Colon (tissue), 2 donors: Measurements from ENCODE around the gene CMTM7.

Experiments
- FAIRE-seq: peaks from 2 replicates; lab custom pipeline; 2012; peaks lifted over from hg19 to GRCh38; lab: Jason Lieb, UNC
- donor health status: control.
- donor health status: control.

Gene CMTM7

DNA sequence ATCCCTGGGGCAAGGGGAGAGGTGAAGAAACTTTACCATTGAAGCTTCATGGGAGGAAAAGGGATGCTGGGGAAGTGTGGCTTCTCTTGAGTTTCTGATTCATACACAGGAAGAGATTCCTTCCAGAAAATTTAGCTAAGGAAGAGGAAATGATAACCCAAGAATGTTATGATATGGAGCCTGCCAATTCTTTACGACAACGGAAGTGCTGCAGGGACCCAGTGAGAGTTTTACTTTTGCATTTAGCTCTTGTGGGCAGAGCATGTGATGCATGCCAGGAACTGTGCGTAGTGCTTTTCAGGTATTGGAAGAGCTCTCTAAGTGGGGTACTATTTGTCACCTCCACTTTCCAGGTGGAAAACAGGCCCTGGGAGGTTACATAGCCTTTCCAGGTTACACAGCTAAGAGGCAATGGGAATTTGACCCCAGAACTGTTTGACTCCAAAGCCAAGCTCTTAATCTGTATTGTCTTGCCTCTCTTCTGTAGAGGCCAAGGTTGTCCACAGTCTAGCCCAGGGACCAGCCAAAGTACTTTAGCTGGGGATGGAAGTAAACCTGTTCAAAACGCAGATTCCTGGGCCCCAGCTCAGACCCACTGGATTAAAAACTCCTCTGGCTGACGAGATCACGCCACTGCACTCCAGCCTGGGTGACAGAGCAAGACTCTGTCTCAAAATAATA lies 23.0 kb downstream of the CMTM7 start:
- FAIRE-seq: no peak

DNA sequence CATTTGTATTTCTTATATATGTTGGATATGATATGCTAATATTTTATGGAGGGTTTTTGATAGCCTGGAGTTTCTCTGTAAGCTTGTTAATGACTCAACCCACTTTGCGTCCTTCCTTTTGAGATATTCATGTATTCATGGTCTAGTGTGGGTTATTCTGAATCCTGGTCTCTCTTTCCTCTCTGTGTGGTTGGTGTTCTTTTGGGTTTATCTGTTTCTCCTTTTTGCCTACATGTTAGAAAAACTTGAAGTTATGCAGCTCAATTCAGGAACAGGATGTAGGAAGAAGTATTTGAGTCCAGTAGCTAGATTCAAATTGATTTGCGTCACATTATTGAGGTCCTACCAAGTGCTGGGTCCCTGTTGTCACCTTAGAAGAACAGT lies 28.1 kb downstream of the CMTM7 start:
- FAIRE-seq: no peak

DNA sequence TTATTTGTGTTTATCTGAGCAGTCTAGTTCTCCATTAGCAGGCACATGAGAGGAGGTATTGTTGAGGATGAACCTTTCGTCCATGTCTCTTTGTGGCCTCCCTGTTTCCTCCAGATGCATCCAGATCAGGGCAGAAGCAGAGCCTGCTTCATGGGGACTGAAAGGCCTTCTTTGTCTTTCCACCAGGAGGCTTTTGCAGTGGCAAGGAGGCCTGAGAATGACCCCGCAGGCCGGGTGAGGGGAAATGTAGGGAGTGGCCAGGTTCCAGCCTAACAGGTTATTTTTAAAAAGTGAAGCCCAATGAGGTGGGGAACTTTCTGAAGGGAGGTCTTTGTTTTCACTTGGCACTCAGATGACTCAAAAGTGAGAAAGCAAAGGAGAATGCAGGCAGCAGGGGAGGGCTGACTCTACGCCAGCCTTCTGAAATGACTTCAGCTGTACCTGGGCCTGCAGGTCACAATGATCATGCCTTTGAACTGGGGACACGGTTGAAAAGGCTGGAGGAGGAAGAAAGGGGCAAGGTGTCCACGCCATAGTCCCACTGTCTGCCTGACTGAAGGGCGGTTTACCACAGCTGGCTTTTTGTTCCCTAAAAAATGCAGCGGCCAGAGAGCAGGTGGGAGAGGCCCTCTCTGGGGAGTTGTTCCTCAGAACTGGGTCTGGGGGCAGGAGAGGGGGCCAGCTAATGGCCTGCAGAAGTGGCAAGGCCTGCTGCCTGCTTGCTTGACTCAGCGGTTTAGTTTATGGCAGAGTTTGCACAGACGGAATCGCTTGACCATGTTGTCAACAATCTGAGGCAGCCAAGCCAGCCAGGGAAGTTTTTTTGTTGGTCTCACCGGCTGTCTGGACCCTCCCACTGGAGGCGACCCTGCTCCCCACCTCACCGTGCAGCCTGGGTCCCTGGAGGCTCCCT lies 28.7 kb downstream of the CMTM7 start:
- FAIRE-seq: no peak

DNA sequence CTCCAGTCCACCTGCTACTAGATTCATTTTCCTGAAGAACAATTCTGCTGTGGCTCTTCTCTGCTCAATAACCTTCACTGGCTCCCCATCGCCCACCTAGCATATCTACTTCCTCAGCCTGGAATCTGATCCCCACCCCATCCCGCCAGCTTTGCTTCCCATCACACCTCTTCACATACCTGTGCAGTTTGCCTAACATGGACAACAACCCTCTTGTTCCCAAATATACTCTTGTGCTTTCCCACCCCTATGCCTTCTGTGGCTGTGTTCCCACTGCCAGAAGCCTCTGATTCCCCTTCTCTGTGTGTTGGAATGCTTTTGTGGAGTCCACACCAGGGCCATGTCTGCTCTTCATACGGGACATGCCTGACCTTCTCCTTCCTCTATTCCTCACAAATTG lies 29.5 kb downstream of the CMTM7 start:
- no peak for FAIRE-seq

DNA sequence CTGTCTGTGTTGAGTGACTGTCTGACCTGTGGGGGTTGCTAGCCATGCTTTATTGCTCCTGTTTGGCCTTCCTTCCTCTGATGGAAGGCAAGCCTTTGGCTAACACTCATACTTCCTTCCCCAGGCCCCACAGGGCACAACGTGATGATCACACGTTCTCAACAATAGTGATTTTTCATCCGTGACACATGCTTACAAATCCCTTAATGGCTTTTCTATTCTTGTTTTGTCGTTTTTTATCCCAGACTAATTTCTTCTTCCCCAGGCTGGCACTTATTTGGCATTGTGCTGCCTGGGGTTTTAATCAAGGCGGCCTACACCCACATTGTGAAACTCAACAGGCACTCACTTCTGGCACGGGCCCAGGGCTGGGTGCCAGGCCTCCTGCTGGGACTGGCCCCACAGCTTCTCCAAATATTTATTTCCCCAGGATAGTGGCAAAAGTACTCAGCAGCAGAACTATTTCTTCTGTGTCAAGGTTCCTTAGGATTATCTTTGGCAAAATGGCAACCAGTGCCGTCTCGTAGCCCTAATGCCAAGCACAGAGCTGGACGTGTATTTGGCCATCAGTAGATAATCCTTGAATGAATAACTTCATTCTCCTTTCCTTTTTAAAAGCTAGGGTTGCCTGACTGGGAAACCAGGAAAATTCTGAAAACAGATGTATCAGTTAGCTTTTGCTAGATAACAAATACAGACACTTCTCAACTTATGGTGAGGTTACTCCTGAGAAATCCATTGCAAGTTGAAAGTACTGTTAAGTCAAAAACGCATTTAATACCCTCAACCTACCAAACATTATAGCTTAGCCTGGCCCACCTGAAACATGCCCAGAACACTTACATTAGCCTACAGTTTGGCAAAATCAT lies 30.6 kb downstream of the CMTM7 start:
- FAIRE-seq: no peak

DNA sequence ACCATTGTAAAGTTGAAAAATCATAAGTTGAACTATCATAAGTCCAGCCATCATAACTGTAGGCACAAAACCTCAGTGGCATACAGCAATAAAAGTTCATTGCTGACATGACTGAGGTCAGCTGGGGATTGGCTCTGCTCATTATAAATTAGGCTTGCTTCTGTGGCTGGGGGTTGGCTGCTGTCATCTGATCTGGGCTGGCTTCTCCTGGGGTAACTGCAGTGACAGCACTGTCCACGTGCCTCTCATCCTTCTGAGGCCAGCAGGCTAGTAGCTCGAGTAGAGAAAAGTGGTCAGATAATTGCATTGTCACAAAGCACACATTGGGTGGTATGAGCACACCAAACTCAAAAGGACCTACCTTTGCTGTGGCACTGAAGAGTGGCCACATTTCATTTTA lies 31.3 kb downstream of the CMTM7 start:
- no peak for FAIRE-seq

DNA sequence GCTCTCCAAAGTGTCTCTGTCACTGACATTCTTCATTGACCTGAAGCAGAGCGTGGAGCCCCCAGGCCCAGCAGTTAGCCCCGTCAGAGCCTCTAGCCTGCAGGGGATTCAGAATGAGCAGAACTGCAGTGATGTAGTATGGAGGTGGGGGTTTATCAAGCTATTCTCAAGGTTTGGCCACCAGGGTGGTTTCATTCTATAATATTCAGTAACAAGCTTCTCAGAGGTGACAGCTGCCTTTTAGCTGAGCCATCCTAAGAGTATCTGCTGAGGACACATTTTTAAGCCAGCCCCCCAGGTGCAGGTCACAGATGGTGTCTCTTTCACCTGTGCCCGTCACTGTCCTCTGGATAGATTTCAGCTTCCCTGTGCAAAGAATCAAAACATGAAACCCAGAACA lies 31.9 kb downstream of the CMTM7 start:
- no peak for FAIRE-seq

DNA sequence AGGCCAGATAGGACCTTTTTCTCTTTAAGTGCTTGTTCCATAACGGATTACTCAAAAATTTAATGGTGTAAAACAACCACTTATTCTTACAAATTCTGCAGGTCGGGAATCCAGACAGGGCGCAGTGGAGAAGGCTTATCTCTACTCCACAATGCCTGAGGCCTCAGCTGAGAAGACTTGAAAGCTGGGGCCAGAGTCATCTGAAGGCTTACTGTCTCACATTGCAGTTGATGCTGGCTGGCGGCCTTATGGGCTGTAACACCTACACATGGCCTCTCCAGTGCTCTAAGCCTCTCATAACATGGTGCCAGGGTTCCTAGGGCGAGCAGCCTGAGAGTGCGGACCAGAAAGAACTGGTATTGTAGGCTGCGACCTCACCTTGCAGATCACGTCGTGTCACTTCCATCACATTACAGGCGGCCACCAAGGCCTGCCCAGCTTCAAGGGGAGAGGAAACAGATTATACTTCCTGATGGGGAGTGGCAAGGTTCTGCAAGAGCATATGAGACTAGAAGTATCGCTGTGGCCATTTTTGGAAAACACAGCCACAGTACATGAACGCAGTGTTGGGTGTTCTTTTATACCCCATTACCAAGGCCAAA lies 32.4 kb downstream of the CMTM7 start:
- FAIRE-seq: no peak

DNA sequence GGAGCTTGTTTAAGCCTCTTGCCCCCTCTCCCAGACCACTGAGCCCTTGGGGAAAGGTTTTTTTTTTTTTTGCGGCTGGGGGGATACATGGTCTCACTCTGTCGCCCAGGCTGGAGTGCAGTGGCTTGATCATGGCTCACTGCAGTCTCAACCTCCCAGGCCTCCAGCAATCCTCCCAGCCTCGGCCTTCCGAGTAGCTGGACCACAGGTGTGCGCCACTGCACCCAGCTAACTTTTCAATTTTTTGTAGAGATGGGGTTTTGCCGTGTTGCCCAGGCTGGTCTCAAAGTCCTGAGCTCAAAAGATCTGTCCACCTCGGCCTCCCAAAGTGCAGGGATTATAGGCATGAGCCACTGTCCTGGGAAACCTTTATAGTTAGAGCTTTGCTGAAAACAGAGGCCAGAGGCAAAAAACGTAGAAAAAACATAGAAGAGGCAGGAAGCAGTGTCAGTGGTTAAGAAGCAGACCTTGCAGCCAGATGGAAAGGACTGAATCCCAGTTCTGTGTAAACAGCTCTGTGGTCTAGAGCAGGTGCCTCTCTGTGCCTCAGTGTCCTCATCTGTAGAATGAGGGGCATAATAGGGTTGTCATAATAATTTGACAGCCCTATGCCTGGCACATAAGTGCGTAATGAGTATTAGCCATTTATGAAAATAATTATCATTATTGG lies 33.1 kb downstream of the CMTM7 start:
- FAIRE-seq: no peak

DNA sequence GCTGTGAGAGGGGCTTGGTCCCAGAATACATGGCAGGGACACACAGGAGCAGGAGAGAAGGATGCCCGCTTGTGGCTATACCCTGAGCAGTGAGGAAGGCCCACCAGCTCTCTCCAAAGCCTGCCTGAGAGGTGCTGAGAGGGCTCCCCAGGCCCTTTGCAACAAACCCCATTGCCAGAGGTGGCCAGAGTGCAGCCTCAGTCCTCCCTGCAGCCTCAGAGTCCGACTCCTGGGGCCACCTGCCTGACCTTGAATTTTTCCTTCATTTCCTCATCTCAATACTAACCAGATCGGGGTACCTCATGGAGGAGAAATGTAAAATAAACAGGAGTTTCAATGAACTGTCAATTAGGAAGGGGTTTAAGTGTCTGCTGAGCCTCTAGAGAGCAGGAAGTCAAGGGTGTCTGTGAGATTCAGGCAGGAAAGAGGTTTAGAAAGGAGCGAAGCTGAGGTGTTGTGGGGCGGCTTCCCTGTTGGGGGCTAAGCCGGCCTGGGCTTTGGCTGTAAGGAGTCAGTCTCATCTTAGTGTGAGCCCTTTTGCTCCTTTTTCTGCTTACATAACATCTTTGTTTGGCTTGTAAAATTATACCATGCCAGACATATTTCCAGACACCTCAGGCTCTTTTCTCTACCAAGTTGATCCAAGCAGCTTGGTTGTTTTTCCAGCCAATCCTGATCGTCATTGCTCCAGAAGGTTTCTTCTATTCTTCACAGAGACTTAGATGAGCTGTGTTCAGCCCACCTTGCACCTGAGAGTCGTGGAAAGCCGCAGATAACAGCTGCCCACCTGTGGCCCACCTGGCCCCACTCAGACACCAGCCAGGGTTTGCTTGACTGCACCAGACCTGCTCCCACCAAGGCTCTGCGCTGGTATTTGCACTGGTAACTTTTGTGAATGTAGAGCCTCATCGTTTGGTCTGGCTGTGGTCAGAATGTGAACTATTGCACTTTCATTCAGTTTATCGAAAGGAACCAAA lies 36.7 kb downstream of the CMTM7 start:
- no peak for FAIRE-seq

DNA sequence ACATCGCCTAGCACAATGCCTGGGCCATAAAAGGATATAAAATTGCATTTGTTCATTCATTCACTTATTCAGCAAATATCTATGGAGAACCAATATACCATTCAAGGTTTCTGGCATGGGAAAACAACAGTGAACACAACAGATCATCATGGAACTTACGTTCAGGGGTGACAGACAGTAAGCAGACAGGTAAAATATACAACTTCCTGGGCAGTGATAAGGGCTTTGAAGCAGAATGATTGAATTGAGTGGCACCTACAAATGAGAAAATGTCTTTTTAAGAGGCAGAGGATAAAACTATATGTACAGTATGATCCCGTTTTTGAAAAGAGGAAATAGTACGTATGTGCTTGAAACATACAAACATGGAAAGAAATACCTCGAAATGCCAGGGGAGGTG lies 39.2 kb downstream of the CMTM7 start:
- no peak for FAIRE-seq

DNA sequence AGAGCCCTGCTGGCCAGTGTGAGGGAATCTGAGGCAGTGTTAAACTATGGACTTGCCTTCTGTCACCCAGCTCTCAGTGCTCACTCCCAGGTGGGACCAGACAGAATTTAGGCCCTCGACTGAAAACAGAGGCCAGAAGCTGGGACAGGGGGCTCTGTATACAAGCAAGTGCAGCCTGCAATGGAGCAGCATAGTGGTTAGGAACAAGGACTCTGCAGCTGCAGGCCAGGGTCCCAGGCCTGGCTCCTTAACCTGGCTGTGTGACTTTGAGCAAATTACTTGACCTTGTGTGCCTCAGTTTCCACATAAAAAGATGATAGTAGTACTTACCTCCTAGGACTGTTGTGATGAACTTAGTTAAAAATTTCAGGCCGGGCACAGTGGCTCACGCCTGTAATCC lies 39.8 kb downstream of the CMTM7 start:
- no peak for FAIRE-seq

DNA sequence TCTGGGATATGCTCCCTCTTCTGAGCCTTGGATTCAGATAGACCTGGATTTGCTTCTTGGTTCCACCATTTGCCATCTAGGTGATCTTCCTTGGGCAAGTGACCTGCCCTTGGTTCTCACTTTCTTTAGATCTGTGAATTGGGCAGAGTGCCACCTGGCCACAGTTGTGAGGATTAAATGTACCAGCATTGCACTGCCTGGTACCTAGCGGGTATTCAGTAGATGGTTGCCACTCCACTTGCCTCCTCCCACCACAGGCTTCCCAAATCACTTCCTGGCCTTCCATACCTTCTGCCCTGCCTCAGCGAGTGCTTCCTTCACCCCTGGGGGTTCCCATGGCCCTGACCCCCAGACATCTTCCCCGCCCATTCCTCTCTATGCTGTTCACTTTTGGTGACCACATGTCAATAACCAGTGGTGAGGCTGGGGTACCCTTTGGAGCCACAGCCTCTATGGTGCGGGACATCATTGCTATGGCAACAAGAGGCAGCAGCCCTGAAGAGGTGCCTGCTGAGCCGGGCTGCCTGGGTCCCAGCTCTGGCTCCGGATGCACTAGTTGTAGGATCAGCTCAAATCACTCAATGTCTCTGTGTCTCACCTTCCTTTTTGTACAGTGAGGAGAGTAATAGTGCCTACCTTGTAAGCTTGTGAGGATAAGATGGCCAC lies 40.5 kb downstream of the CMTM7 start:
- FAIRE-seq: no peak

DNA sequence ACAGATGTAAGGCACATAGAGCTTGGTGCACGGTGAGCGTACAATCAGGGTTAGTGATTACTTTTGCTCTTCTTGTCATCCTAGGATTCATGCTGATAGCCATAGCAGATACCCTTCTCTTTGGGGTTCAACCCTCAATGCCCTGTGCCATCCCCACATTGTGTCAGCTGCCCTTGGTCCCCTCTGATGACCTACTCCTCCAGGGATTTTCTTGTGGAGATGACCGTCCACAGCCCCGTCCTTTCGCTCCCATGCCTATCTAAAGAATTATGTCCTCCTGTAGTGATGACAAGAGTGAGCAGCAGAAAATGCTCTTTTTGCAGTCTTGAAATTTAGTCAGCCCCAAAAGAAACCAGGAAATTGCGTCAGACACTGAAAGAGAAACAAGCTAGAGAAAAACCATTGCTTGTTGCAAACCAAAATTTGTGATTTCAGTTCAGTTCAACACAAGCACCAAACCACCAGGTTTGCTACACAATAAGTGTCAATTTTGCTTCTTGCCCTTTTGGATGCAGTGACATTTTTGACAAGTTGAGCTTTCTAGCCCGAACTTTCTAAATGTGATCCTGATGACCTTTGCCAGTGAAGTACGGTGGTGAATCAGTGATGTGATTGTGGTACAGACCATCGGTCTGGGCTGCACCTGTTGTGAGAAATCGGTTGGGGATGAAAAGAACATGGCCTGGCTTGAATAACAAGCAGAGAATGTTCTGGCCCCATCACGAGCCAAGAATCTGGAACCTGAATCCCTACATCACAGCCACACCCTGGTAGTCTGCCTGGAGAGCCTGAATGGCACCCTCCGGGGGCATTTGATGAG lies 41.3 kb downstream of the CMTM7 start:
- no peak for FAIRE-seq

DNA sequence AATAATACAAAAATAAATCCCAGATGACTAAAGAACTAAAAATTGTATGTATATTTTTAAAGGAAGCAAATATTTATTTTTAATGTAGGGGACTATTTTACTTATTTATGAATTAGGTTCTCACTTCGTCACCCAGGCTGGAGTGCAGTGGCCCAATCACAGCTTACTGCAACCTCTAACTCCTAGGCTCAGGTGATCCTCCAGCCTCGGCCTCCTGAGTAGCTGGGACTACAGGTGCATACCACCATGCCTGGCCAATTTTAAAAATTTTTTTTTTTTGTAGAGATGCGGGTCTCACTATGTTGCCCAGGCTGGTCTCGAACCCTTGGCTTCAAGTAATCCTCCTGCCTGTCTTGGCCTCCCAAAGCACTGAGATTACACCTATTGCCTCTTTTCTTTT lies 42.6 kb downstream of the CMTM7 start:
- FAIRE-seq: no peak

DNA sequence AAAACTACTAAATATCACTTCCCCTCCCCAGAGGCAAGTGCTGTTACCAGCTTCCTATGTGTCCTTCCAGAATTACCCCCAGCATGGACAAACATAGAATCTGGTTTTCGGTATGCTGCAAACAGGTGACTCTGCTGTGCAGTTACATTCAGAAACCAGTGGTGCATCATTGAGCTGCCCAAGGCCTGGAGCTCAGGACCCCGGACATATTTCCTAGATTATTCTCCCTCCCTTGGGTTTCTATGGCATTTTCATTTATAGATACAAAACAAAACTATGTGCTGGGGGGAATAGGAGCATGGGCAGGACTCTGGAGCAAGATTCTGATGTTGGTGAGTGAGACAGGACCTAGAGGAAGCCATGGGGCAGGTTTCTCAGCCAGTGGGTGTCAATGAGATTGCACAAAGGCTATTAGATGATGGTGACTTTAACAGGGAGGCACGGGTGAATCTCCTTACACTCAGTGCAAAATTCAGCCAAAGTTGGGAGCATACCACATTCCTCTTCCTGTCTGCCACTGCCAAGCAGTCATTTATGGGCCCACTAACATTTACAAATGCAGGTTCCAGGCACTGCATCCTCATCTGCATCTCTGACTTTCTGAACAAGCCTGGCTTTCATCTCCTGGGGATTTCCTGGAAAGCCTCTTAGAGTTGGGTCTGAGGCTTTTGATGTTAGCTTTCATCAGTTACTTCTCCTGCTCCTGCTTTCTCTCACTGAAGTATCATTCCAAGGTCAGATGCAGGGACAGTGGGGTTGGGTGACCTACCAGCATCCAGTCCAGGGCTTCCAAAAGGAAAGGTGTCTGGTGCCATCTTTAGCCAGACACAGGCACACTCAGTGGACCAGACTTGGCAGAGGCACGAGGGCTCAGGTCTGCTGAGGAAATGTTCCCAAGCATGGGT lies 44.5 kb downstream of the CMTM7 start:
- FAIRE-seq: no peak

DNA sequence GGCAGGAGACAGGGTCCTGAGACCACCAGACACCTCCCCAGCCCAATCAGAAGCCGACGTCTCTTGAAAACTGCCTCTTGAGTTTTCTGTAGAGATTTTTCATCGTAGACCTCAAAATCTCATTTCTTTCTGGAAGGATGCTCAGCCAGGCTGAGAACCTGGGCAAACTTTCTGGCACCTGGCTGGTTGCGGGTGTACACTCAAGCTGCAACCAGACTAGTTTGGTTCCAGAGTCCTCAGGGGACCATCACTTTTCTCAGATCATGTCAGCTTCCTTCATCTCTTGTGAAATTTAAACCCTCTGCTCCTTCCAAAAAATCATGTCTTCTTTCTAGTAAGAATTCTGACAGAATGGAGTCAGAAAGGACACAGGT lies 45.1 kb downstream of the CMTM7 start:
- FAIRE-seq: no peak

DNA sequence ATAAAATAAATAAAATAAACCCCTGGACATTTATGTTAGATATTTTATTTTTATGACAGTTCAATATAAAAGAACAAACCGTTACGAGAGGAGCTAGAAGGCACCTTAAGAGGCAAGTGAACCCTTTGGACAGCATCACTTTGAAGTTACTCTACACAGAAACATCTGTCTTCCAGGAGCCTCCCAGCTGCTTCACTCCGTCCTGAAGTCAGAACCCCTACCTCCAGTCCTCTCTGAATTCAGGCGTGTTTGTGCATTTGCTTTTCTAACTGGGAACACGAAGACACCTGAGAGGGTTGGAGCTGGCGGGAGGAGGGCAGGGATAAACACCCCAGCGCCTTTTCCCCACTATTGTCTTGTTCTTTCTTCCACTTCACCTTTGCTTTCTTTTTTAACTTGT lies 46.2 kb downstream of the CMTM7 start:
- FAIRE-seq: no peak
